GM12875 (cell line): ENCODE data around the gene ORC1.

ENCODE experiments used
- H3K4me3 ChIP-seq: one replicate; pipeline ENCODE4 v1.5.1; 2011; ENCODE audit warnings: low read depth, low read length, control low read depth
- TF ChIP-seq, protein P1 (sequence below): IDR thresholded peaks from 2 replicates; pipeline ENCODE4 v1.5.1; 2011; ENCODE audit warnings: low read depth, mild to moderate bottlenecking, control low read depth, inconsistent platforms, low read length, moderate library complexity, borderline replicate concordance; ENCODE audit not compliant: insufficient read depth

The ORC1 gene

DNA sequence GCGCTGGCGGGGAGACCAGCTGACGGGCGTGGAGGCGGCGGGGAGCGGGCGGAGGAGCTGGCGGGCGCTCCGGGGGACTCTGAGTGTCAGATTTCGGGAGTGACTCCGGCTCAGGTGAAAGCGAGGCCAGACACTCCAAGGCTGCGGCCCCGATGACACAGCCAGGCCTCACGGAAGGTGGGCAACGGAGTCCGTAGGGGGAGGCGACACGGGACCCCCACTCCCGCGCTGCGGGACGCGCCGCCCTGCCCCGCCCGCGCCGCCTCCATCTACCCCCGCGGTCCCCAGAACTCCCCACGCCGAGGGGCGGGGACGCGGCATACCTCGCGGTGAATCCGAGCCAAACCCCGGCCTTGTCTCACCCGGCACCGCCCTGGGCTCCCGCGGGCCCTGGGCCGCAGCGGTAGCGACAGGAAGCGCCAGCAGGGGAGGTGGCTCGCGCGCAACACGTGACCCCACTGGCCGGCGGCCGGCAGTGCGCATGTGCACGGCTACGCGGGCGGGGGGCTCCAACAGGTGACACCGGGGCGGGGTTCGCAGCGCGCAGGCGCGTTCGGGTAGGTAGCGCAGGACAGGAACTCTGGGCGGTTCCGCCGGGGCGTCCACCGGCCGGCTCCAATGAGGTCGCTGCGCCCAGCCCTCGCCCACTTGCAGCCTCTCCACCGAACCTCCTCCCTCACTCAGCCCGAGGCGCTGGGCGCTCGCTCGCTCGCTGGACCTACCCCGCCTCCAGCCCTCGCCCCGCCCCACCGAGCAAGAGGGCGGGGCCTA is 38.3 kb downstream of the ORC1 start, which contains the start of gene CC2D1B:
CC2D1B (minus strand) TSS at position 460 of the 771 bp plus-strand sequence. CDS start 1,585 bp downstream, outside the sequence.
- TF ChIP-seq, protein P1, sequence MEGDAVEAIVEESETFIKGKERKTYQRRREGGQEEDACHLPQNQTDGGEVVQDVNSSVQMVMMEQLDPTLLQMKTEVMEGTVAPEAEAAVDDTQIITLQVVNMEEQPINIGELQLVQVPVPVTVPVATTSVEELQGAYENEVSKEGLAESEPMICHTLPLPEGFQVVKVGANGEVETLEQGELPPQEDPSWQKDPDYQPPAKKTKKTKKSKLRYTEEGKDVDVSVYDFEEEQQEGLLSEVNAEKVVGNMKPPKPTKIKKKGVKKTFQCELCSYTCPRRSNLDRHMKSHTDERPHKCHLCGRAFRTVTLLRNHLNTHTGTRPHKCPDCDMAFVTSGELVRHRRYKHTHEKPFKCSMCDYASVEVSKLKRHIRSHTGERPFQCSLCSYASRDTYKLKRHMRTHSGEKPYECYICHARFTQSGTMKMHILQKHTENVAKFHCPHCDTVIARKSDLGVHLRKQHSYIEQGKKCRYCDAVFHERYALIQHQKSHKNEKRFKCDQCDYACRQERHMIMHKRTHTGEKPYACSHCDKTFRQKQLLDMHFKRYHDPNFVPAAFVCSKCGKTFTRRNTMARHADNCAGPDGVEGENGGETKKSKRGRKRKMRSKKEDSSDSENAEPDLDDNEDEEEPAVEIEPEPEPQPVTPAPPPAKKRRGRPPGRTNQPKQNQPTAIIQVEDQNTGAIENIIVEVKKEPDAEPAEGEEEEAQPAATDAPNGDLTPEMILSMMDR: no peak
- peak within 1 kb of the TSS; percentile 99 for H3K4me3 ChIP-seq

DNA sequence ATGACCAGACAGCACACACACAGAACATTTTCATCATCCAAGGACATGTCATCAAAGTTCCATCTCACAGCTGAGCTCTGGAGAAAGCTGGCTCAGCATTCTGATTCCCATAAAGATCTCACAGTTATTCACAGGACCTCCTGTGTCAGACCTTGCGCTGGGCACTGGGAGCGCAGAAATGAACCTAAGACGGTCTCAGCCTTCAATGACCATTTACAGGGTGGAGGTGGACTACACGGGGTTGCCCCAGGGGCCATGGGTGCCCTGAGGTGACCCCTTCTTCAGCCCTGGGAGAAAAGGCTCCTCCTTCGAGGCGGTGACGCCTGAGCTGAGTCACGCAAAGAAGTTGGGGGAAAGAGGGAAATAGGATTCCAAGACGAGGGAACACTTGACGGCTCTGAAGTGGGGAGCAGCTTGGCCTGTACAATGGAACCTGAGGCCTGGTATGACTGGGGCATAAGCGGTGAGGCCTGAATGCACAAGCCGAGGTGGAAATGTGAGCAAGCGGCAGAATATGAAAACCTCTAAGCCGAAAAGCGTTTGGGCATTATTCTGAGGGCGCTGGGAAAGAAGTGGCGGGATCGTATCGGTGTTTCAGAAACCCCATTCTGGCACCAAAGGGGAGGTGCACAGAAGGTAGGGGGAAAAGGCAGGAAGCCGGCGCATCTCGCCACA is 39.0 kb downstream of the ORC1 start:
- H3K4me3 ChIP-seq: peak overlapping the region; percentile 99
- TF ChIP-seq, protein P1: no peak

DNA sequence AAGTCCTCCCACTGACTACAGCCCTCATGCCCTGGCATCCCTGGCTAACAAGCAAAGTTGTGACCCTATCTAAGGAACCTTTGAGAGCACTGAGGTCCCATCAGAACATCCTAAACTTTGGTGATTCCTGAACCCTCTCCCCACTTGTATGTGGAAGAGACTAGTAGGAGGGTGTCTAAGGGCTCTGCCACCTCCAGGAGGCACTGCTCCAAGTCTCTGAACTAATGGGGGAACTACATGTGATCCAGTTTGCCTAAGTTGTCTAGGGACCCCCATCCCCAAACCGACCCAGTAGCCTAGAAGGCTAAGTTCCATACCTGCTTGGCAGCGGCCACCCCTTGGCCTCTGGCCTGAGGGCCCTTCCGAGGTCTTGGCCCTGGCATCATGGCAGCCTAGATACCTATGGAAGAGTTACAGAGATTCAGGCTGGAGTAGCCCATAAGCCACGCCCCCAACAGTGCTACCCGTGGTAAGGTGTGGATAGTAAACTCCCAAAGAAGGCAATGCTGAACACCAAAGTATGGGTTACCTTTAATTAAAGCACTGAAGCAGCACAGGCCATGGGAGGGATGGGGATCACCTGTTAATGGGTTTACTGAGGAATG is 39.9 kb downstream of the ORC1 start:
- TF ChIP-seq, protein P1: peak; percentile 15; the same call in 1 of the 2 replicates
- H3K4me3 ChIP-seq: no peak overlapping the region

DNA sequence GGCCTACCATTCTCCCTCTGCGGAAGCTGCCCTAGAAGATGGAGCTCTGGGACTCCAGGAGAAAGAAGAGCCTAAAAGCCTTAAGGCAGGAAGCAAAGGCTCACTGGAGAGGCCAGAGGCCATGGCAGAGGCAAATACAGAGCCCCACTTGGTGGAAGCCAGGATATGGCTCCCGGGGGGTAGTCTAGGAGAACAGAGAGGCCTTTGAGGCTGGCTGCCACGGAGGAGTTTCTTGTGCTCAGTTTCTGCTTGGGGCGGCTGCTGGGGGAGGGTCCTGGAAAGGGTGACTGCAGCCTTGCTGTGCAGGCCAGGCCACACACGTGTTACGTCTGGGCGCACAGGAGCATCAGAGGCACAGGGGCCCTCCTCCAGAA is 43.6 kb downstream of the ORC1 start:
- no peak overlapping the region for H3K4me3 ChIP-seq
- TF ChIP-seq, protein P1: no peak

DNA sequence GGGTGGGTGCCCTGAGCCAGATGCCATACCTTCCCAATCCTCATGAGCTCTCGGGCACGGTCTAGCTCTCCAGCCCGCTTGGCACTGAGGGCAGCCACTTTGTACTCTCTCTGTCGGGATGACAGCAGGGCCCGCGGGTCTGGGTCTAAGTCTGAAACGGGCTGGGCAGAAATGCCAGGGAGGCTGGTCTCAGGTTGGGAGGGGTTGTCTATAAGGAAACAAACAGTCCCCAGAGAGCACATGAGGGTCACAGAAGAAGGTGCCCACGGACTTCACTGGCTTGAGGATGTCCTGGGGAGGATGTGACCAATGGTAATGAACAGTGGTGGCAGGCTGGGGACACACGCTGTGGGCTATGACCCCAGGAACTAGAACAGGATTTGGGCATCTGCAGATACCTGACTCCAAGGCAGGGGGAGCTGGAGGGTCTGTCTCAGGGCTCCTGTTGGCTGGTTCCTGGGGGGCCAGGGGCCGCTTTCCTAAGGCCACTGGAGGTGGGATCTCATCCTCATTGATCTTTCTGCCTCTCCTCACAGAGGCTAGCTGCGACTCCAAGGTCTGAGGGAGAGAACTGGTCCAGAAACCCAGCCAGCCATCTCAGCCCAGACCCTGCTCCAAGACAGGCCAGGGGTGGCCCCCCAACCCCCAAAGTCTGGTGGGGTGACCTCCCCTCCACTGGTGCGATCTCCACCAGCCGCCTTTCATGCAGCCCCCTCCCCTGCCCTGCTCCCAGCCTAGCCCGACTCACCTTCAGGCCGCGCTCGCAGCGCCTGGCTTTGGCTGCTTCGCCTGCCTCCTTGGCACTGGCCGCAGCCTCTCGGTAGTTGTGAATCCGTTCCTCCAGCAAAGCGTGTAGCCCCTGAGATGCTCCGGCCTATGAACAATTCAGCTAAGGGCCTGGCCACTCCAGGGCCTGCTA is 44.3 kb downstream of the ORC1 start:
- TF ChIP-seq, protein P1: no peak

DNA sequence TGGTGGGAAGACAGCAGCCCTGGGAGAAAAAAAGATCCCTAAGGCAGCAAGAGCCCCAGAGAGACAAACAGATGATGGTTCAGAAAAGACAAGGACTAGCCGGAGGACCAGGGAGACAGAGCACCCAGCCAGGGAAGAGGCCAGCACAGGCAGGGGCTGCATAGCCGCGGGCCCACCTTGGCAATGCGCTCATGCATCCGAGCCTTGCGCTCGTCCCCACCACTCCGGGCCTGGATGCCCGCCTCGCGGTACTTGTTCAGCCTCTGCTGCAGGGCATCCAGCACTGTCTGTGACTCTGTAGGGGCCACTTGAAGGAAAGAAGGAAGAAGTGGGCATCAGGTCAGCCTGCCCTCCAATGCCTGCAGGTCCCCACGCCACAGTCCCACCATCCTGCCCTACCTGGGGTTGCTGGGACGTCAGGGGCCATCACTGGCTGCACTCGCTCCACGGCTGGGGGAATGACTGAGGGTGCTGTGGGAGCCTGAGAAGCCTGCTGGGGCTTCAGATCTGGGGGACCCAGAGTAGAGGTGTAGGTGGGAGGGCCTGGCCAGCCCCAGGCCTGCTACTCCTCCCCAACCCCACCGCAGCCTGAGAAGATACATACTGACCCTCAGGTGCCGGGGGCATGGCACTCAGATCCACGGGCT is 45.2 kb downstream of the ORC1 start:
- no peak overlapping the region for H3K4me3 ChIP-seq
- TF ChIP-seq, protein P1: no peak

More for the DNA sequence above, 44.3 kb downstream of the ORC1 start:
- no peak overlapping the region for H3K4me3 ChIP-seq
